ENCODE results near the gene ANKRD29.

DNA sequence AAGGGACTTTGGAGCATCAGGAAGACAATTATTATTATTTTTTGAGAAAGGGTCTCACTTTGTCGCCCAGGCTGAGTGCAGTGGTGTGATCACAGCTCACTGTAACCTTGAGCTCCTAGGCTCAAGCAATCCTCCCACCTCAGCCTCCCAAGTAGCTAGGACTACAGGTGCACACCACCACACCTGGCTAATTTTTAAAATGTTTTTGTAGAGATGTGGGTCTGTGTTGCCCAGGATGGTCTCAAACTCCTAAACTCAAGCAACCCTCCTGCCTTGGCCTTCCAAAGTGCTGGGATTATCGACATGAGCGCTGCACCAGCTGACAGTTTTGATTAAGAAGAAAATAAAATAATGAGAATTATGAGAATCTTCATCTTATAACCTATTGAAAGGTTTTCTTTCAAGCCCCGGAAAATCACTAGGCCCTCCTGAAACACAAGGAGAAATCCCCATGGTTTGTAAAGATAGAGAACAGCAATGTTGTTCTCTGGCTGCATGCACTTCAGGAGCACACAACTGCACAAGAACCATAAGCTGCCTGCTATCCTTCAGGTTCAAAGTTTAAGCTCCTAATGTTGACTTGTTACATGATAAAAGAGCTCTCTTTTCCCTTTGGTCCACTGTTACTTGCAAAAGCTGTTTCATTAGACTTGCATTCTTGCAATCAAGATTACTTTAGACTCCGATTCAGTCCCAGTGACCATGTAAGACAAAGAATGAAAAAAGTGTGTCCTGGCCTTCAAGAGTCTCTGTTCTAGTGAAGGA lies 93.2 kb downstream of the ANKRD29 start:
- TF ChIP-seq, protein P1, sequence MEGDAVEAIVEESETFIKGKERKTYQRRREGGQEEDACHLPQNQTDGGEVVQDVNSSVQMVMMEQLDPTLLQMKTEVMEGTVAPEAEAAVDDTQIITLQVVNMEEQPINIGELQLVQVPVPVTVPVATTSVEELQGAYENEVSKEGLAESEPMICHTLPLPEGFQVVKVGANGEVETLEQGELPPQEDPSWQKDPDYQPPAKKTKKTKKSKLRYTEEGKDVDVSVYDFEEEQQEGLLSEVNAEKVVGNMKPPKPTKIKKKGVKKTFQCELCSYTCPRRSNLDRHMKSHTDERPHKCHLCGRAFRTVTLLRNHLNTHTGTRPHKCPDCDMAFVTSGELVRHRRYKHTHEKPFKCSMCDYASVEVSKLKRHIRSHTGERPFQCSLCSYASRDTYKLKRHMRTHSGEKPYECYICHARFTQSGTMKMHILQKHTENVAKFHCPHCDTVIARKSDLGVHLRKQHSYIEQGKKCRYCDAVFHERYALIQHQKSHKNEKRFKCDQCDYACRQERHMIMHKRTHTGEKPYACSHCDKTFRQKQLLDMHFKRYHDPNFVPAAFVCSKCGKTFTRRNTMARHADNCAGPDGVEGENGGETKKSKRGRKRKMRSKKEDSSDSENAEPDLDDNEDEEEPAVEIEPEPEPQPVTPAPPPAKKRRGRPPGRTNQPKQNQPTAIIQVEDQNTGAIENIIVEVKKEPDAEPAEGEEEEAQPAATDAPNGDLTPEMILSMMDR (conservative IDR thresholded peaks at IDR 0.05 in 1 of 2, IDR thresholded peaks at IDR 0.05 in 1 of 2; ENCODE audit: low read depth in 1 of 2, low read length in 2 of 2), result no peak
- no peak for TF ChIP-seq EZH2 (IDR thresholded peaks at IDR 0.05; ENCODE audit: low read length, missing control alignments)

Measured in fibroblast of lung (primary cell).